GM12878 (cell line): ENCODE results near the gene ULK4. TPM values are rescaled to one million over a fixed set of nuclear protein-coding genes. Genes with fewer than 3 reads are reported as not detected.
"Not testable (repeated sequence)": the region's sequence is repeated elsewhere in the genome, so short reads cannot be mapped to it uniquely, and the experiment has no call there.

Experiments used
- ATAC-seq: fragments of 200-7000 bp; cut with Tn5 transposase; 3 replicates; pipeline ENCODE4 v1.9.1; 2020; ENCODE audit warnings: mild to moderate bottlenecking, moderate library complexity
- BruUV-seq: library from RNA; stranded (reverse); fragments of 400-500 nt; replicated peaks from 2 replicates; lab custom pipeline; 2021; lab: Mats Ljungman, UMichigan
- CTCF ChIA-PET: fragments of 300-600 bp; sonication (Branson Sonifier 250); formaldehyde crosslinking; extraction: SDS; loops from one replicate; lab custom pipeline; 2021; ENCODE audit warnings: inconsistent platforms; lab: Yijun Ruan, JAX
- POLR2A ChIA-PET: fragments of 350-600 bp; formaldehyde crosslinking; extraction: SDS; loops from one replicate; lab custom pipeline; 2021; ENCODE audit warnings: inconsistent platforms; lab: Charles Lee
- RAD21 ChIA-PET: fragments of 300-600 bp; sonication (Branson Sonifier 250); formaldehyde crosslinking; loops from one replicate; lab custom pipeline; 2023; ENCODE audit warnings: antibody characterized with exemption; ENCODE audit not compliant: unreplicated experiment; lab: Charles Lee
- SMC1A ChIA-PET: fragments of 300-600 bp; sonication (Branson Sonifier 250); formaldehyde crosslinking; loops from one replicate; lab custom pipeline; 2023; ENCODE audit not compliant: unreplicated experiment, uncharacterized antibody; lab: Charles Lee
- DNase-seq: peaks from one replicate; pipeline ENCODE4 v3.0.0-alpha.2; 2011; ENCODE audit warnings: low read depth, low spot score
- FAIRE-seq: peaks from 3 replicates; lab custom pipeline; 2011; peaks lifted over from hg19 to GRCh38; lab: Jason Lieb, UNC
- H2AFZ ChIP-seq: 2 replicates; pipeline ENCODE4 v1.6.0; 2011; ENCODE audit warnings: low read depth, low read length, control low read depth; ENCODE audit not compliant: control insufficient read depth
- H3K27ac ChIP-seq: 2 replicates; pipeline ENCODE4 v1.5.1; 2011; ENCODE audit warnings: control low read depth; ENCODE audit not compliant: control insufficient read depth, insufficient read depth
- H3K27me3 ChIP-seq, 2 experiments: replicated peaks in 1 of 2; 2 replicates each; pipeline versions ENCODE4 v1.6.0 to v1.6.1; 2011; ENCODE audit warnings: low read length in 1 of 2; ENCODE audit not compliant: control insufficient read depth in 2 of 2, insufficient read depth in 2 of 2
- H3K36me3 ChIP-seq, 2 experiments: 2 replicates each; pipeline ENCODE4 v1.5.1; 2011; ENCODE audit warnings: low read length in 1 of 2; ENCODE audit not compliant: control insufficient read depth in 2 of 2, insufficient read depth in 2 of 2
- H3K4me1 ChIP-seq: 2 replicates; pipeline ENCODE4 v1.6.1; 2011; ENCODE audit warnings: mild to moderate bottlenecking, low read length, moderate library complexity, mixed read lengths; ENCODE audit not compliant: control insufficient read depth, insufficient read depth
- H3K4me2 ChIP-seq: 2 replicates; pipeline ENCODE4 v1.6.0; 2011; ENCODE audit warnings: control low read depth; ENCODE audit not compliant: control insufficient read depth, insufficient read depth
- H3K4me3 ChIP-seq: fragments of 200-600 bp; sonication (generic); 2 replicates; pipeline ENCODE4 v1.5.1; 2016
- H3K79me2 ChIP-seq: 2 replicates; pipeline ENCODE4 v1.6.0; 2011; ENCODE audit warnings: low read length; ENCODE audit not compliant: control insufficient read depth, insufficient read depth
- H3K9ac ChIP-seq: 2 replicates; pipeline ENCODE4 v1.8.0; 2011; ENCODE audit warnings: low read length, control low read depth, mixed read lengths; ENCODE audit not compliant: control insufficient read depth, insufficient read depth
- H3K9me3 ChIP-seq: replicated peaks from 3 replicates; pipeline ENCODE4 v1.5.1; 2011; ENCODE audit warnings: mild to moderate bottlenecking, low read length; ENCODE audit not compliant: control insufficient read depth, insufficient read depth
- H4K20me1 ChIP-seq: 2 replicates; pipeline ENCODE4 v1.6.0; 2011; ENCODE audit not compliant: control insufficient read depth, insufficient read depth
- BCL11A ChIP-seq: IDR thresholded peaks from 2 replicates; pipeline ENCODE4 v1.6.1; 2011; ENCODE audit warnings: low read depth, low read length
- BMI1 ChIP-seq: fragments of 450-650 bp; IDR thresholded peaks from 2 replicates; pipeline ENCODE4 v1.6.1; 2016; ENCODE audit warnings: mild to moderate bottlenecking, moderate library complexity, borderline replicate concordance
- EED ChIP-seq: sonication (generic); IDR thresholded peaks from 2 replicates; pipeline ENCODE4 v1.6.1; 2016; ENCODE audit warnings: antibody characterized with exemption, low read depth
- MEF2A ChIP-seq: IDR thresholded peaks from 2 replicates; pipeline ENCODE4 v1.6.1; 2011; ENCODE audit warnings: low read depth, mild to moderate bottlenecking, low read length, moderate library complexity; ENCODE audit not compliant: insufficient read depth
- PAX5 ChIP-seq: IDR thresholded peaks from 2 replicates; pipeline ENCODE4 v1.6.1; 2011; ENCODE audit warnings: low read depth, low read length, borderline replicate concordance
- WGBS: methylation state at CpG from one replicate; pipeline ENCODE4 v1.1.6; 2016; ENCODE audit warnings: low lambda C conversion rate; ENCODE audit not compliant: insufficient replicate concordance, insufficient coverage; ENCODE audit errors: missing lambda C conversion rate; 5-methylcytosine and 5-hydroxymethylcytosine counted together
- in situ Hi-C: fragments of 300-500 bp; cut with MboI; formaldehyde crosslinking; loops from 9 replicates; pipeline ENCODE4 v1.14.3; 2018; ENCODE audit warnings: mixed read lengths
- intact Hi-C: fragments of 100-400 bp; cut with micrococcal nuclease; formaldehyde crosslinking; loops from one replicate; pipeline ENCODE4 v1.14.2; 2022; ENCODE audit not compliant: unreplicated experiment
- polyA plus RNA-seq, 11 experiments: library from polyadenylated mRNA; depleted of rRNA in 4 of 11; unstranded in 6 of 11; stranded (reverse) in 5 of 11; fragments of >200 nt; fragmentation: Nextera tagmentation in 4 of 11; fragmentation: Illumina TruSeq in 1 of 11; extraction: Ambion mirVana in 4 of 11; extraction: Trizol in 1 of 11; gene quantifications; 1 replicate in 1 of 11; 2 replicates in 10 of 11; pipeline versions ENCODE4 v1.2.1 to v1.2.3, GENCODE V29; 2011 to 2016; ENCODE audit warnings: inconsistent platforms in 2 of 11, missing spikeins in 2 of 11, low read depth in 1 of 11
- total RNA-seq, 4 experiments: library from RNA; depleted of rRNA in 3 of 4; stranded (reverse); fragments of >200 nt in 3 of 4; fragmentation: Illumina TruSeq in 1 of 4; extraction: Trizol in 1 of 4; gene quantifications; 2 replicates each; pipeline versions ENCODE4 v1.2.1 to v1.2.3, GENCODE V29; 2013 to 2021

ULK4 gene
- total and polyA plus RNA-seq, 10 of the 15 experiments (the other 5 are each of a cell fraction or from before 2014, with no cell fraction given): 3.5 to 7.6 (median 6.3) TPM

DNA sequence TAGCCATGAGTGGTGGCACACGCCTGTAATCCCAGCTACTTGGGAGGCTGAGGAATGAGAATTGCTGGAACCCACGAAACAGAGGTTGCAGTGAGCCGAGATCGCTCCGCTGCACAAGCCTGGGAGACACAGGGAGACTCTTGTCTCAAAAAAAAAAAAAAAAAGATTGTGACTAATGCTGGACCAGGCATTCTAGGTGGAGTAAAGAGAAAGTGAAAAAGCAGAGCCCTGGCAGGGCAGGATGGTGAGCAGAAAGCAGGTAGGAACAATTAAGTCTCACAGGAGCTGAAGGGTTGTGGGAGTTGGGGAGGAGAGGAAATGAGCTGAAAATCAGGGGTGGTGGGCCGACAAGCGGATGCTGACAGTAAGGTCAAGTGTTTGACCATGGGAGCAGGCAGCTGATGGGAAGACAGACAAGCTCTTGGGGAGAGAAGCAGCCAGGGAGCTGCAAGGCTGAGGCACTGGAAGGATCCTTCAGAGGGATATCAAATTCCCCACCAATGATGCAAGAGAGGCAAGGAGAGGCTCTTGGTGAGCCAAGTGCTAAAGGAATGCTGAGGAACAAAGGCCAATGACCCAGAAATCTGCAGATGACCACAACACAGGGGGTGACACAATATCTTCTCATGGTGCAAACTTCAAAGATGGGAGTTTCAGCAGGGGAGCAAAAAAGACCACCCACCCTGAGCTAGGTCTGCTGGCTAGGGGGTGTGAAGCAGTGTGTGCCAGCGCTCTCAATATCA lies 251.1 kb downstream of the ULK4 start:
- CTCF ChIA-PET: interaction anchor here (0.9 to 1.7 kb wide), 3 partner anchors 8 to 10 kb away, joined by 3 to 4 read pairs (median 3); no protein-coding TSS in a partner anchor
- H3K4me2 ChIP-seq: no peak overlapping the region
- DNase-seq: no peak
- BruUV-seq: no TSS peak
- RAD21 ChIA-PET: interaction anchor here (0.6 kb wide), 1 partner anchor 1102 kb away, joined by 4 read pairs; no protein-coding TSS in a partner anchor
- TF ChIP-seq MEF2A (no peak), BCL11A (no peak), BMI1 (no peak), EED (no peak), PAX5 (no peak)
- TF ChIP-seq, all 136 proteins: peak for 0
- no peaks in the 10 kb centered on the region for H3K36me3 ChIP-seq
- no peaks in the 10 kb centered on the region for H3K9me3 ChIP-seq
- H3K27me3 ChIP-seq: no peaks in the 10 kb centered on the region
- SMC1A ChIA-PET: interaction anchor here (1.0 to 1.4 kb wide), 2 partner anchors 7 to 11 kb away, joined by 3 to 5 read pairs; no protein-coding TSS in a partner anchor
- H3K27ac ChIP-seq: no peak overlapping the region
- POLR2A ChIA-PET: no interaction called here
- no peak overlapping the region for H3K9ac ChIP-seq
- in situ Hi-C loops: no loop called here
- FAIRE-seq (no peak), ATAC-seq (no peak)
- no peaks in the 10 kb centered on the region for H3K79me2 ChIP-seq
- WGBS: 87% methylated on average over 8 of the region's 8 CpGs
- no peak overlapping the region for H3K4me3 ChIP-seq
- H3K4me1 ChIP-seq: no peaks in the 10 kb centered on the region
- no peak overlapping the region for H2AFZ ChIP-seq
- intact Hi-C loops: no loop called here
- H4K20me1 ChIP-seq: no peaks in the 10 kb centered on the region

DNA sequence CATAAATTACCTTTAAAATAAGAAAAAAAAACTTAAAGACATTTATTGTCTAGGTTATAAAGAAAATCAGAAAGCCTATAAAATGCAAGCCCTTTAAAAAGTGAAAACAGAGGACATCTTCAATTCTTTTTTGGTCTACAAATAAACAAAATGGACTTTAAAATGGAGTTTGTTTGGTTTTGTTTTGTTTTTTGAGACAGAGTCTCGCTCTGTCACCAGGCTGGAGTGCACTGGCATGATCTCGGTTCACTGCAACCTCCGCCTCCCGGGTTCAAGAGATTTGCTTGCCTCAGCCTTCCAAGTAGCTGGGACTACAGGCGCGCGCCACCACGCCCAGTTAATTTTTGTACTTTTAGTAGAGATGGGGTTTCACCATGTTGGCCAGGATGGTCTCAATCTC lies 252.7 kb downstream of the ULK4 start:
- BruUV-seq, RAD21 ChIA-PET, H3K27me3 ChIP-seq, H4K20me1 ChIP-seq, H3K36me3 ChIP-seq, H3K27ac ChIP-seq, H3K79me2 ChIP-seq, H3K9ac ChIP-seq, ATAC-seq, DNase-seq, FAIRE-seq, CTCF ChIA-PET, H2AFZ ChIP-seq, intact Hi-C loops, H3K9me3 ChIP-seq, H3K4me1 ChIP-seq, POLR2A ChIA-PET, H3K4me2 ChIP-seq, SMC1A ChIA-PET, H3K4me3 ChIP-seq, in situ Hi-C loops: not testable (repeated sequence)
- 95% methylated on average over 8 of the region's 8 CpGs for WGBS
